Duodenal mucosa (tissue), 2 donors: ENCODE data around the gene GLT1D1.

Source experiments
- H3K27ac ChIP-seq: one replicate; pipeline ENCODE4 v1.7.0; 2013; ENCODE audit warnings: low read depth, low read length
- H3K27me3 ChIP-seq, 2 donors: one replicate each; pipeline ENCODE4 v1.7.0; 2013; ENCODE audit warnings: low read length in 2 of 2, control low read depth in 1 of 2; ENCODE audit not compliant: insufficient read depth in 2 of 2, control insufficient read depth in 1 of 2
- H3K36me3 ChIP-seq, 2 donors: one replicate each; pipeline ENCODE4 v1.7.0; 2013; ENCODE audit warnings: low read length in 2 of 2, control low read depth in 1 of 2; ENCODE audit not compliant: insufficient read depth in 2 of 2, control insufficient read depth in 1 of 2
- H3K4me1 ChIP-seq, 2 donors: one replicate each; pipeline ENCODE4 v1.7.0; 2013; ENCODE audit warnings: low read length in 2 of 2, control low read depth in 1 of 2; ENCODE audit not compliant: insufficient read depth in 2 of 2, control insufficient read depth in 1 of 2
- H3K4me3 ChIP-seq, 2 donors: one replicate each; pipeline ENCODE4 v1.7.0; 2013; ENCODE audit warnings: low read length in 2 of 2, low read depth in 1 of 2
- H3K9ac ChIP-seq, 2 donors: one replicate each; pipeline ENCODE4 v1.7.0; 2013; ENCODE audit warnings: low read length in 2 of 2, low read depth in 1 of 2
- H3K9me3 ChIP-seq, 2 donors: one replicate each; pipeline ENCODE4 v1.7.0; 2013; ENCODE audit warnings: low read length in 2 of 2, control low read depth in 1 of 2; ENCODE audit not compliant: control insufficient read depth in 1 of 2

The GLT1D1 gene

DNA sequence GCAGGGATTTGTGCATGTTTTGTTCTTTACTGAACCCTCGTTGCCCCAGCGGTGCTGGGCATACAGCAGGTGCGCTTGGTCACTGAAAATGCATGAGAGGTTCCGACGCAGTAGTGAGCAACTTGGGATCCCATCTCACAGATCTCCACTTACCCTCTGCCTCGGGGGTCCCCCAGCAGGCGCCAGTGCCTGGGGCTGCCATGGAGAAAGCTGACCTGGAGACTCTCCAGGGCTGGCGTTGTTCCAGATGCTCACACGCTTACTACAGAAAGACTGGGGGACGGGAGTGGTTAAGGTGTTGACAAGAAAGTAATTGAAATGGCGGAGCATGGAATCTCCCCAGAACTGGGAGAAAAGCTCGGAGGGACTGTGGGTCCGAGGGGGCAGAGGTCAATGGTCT is 14.2 kb downstream of the GLT1D1 start:
- Histone ChIP-seq H3K27ac (no peak overlapping the region), H3K4me3 (no peak overlapping the region)

DNA sequence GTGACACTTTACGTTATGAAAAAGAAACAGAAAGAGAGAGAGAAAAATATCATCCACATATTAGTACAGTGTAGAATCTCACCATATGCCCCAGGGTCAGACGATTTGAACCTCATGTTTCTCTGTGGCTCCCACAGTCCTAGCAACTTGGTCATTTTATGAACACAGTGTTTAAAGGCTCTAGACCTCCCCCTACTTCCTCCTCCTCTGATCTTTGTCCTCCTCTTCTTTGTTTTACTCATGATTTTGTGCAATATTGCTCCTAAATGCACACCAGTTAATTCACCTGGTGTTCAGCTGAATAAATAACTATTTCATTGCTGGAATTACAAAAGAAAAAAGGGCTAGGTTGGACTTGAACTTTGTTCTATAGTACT is 18.2 kb downstream of the GLT1D1 start:
- H3K4me3 ChIP-seq: no peak overlapping the region
- H3K36me3 ChIP-seq: no peaks in the 10 kb centered on the region
- no peak overlapping the region for H3K9ac ChIP-seq
- H3K9me3 ChIP-seq: no peaks in the 10 kb centered on the region
- H3K27me3 ChIP-seq: no peaks in the 10 kb centered on the region
- no peaks in the 10 kb centered on the region for H3K4me1 ChIP-seq
- H3K27ac ChIP-seq: no peak overlapping the region

More for the DNA sequence above, 14.2 kb downstream of the GLT1D1 start:
- H3K27me3 ChIP-seq: no peaks in the 10 kb centered on the region
- H3K4me1 ChIP-seq: no peaks in the 10 kb centered on the region
- H3K9me3 ChIP-seq: no peaks in the 10 kb centered on the region
- no peak overlapping the region for H3K9ac ChIP-seq
- H3K36me3 ChIP-seq: no peaks in the 10 kb centered on the region

DNA sequence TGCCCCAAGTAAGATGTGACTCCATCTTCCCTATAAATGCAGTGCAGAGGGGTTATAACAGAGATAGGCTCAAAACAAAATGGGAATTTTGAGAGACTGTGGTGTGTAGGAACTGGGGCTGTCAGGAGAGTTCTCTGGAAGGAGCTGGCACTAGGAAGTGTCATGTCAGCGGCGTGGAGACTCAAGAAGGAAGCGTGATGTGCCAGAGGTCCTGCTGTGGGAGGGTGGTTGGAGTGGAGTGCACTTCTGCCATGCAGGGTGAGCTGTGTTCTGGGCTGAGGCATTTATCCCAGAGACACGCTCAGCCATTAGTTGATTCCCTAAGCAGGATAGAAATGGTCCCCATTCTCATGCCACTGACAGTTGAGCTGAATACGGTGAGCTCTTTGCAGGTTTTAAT is 19.0 kb downstream of the GLT1D1 start:
- Histone ChIP-seq H3K27ac (no peak overlapping the region), H3K27me3 (no peaks in the 10 kb centered on the region), H3K4me3 (no peak overlapping the region), H3K9ac (no peak overlapping the region), H3K9me3 (peaks cover 0 to 7% of the 10 kb centered on the region in 2 donors), H3K4me1 (no peaks in the 10 kb centered on the region), H3K36me3 (no peaks in the 10 kb centered on the region)

DNA sequence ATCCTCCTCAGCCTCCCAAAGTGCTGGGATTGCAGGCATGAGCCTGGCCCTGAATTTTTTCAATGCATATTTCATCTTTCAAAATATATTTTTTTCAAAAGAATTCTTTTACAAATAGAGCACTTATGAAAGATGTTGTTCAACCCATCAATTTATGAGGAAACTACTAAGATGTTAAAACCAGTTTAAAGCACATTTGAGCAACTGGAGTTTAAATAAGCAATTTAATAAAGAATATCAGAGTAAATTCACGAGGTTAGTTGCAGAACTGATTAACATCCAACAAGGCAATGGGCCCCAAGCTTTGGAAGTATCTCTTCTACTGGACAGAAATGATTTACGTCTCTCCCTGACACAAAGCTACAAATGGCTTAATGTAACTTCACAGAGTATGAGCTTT is 23.3 kb downstream of the GLT1D1 start:
- H3K4me1 ChIP-seq: no peaks in the 10 kb centered on the region
- no peak overlapping the region for H3K9ac ChIP-seq

DNA sequence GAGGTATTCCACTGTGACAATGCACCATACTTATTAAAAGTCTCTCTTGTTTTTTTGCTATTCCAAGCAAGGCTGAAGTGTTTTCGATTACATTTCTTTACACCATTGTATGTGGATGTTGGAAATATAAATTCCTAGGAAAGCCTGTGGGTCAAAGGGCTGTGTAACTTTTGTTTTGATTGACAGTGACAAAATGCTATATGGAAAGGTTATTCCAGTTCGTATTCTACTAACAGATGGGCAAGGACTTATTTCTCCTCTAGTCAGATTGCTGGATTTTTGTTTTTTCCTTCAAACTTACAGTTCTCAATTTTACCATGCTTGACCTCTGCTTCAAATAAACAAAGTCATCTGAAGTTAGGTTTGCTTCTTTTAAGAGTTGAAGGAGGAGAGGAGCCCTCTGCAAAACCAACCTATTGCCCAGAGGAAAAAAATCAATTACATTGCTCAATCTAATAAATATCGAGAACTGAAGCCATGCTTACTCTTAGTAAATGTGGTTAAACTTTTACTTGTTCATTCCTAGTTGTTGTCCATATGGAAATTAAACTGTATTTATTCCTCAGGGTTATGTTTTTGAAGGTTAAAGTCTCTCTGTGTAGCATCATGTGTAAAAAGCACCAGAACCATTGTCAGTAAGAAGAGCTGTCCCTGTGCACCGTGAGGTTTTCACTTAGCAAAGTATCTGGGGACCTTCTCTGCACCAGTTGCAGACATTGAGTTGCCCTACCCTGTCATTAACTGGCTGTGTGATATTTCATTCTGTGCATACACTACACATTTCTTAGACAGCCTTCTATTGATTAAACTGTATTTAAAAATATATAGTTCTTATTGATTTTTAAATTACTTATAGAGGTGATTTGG is 26.9 kb downstream of the GLT1D1 start:
- no peaks in the 10 kb centered on the region for H3K4me1 ChIP-seq
- no peak overlapping the region for H3K4me3 ChIP-seq
- H3K27me3 ChIP-seq: no peaks in the 10 kb centered on the region
- H3K27ac ChIP-seq: no peak overlapping the region
- H3K9ac ChIP-seq: no peak overlapping the region
- H3K9me3 ChIP-seq: peaks cover 7 to 8% of the 10 kb centered on the region in 2 donors
- H3K36me3 ChIP-seq: no peaks in the 10 kb centered on the region

More for the DNA sequence above, 23.3 kb downstream of the GLT1D1 start:
- Histone ChIP-seq H3K36me3 (no peaks in the 10 kb centered on the region), H3K27ac (no peak overlapping the region), H3K9me3 (peaks cover 7 to 8% of the 10 kb centered on the region in 2 donors), H3K4me3 (no peak overlapping the region), H3K27me3 (no peaks in the 10 kb centered on the region)

GRCh38 chr12:128891856-128892255 is 38.6 kb downstream of the GLT1D1 start:
- Histone ChIP-seq H3K27ac (no peak overlapping the region), H3K9ac (no peak overlapping the region), H3K36me3 (no peaks in the 10 kb centered on the region), H3K4me3 (no peak overlapping the region), H3K9me3 (no peaks in the 10 kb centered on the region), H3K4me1 (no peaks in the 10 kb centered on the region), H3K27me3 (no peaks in the 10 kb centered on the region)

- H3K27ac ChIP-seq: no peak overlapping the region
- no peaks in the 10 kb centered on the region for H3K27me3 ChIP-seq
- H3K9ac ChIP-seq: no peak overlapping the region
- H3K4me1 ChIP-seq: no peaks in the 10 kb centered on the region
- no peaks in the 10 kb centered on the region for H3K36me3 ChIP-seq
- H3K9me3 ChIP-seq: no peaks in the 10 kb centered on the region
- H3K4me3 ChIP-seq: no peak overlapping the region
Measured at GRCh38 chr12:128903236-128903635, 50.0 kb downstream of the GLT1D1 start.

- H3K36me3 ChIP-seq: no peaks in the 10 kb centered on the region
- no peaks in the 10 kb centered on the region for H3K27me3 ChIP-seq
- no peak overlapping the region for H3K9ac ChIP-seq
- H3K27ac ChIP-seq: no peak overlapping the region
- no peak overlapping the region for H3K4me3 ChIP-seq
- H3K9me3 ChIP-seq: no peaks in the 10 kb centered on the region
- no peaks in the 10 kb centered on the region for H3K4me1 ChIP-seq
Measured at GRCh38 chr12:128905003-128905544, 51.8 kb downstream of the GLT1D1 start.

DNA sequence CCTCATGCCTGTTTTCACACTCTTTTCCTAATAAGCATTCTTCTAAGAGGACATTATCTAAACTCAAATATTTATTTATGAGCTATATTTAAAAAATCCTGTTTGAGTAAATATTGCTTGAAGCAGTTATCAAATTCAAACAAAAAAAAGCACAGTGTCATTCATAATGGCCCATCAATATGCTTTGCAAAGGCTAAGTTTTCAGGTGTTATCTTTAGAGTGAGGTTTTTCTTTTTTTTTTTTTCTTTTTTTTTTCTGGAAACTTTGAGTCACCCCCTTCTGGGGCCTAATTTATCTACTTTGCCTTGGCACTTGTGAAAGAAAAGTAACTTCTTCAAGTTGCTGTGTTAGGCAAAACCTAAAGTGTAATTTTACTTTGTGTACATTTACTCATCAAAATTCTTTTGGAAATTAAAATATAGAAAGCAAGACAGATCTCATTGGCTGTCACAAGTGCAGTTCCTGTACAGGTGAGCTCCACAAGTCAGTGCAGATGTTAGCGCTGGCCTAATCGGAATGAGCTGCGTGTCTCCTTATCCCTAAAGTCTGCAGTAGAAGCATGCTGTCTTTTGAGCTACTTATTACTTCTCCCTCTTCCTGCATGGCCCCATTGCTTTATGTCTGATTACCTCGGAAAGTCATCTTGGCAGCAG is 53.3 kb downstream of the GLT1D1 start:
- H3K4me3 ChIP-seq: no peak overlapping the region

GRCh38 chr12:128908254-128908653 is 55.0 kb downstream of the GLT1D1 start:
- H3K4me3 ChIP-seq: no peak overlapping the region
- no peaks in the 10 kb centered on the region for H3K9me3 ChIP-seq
- no peaks in the 10 kb centered on the region for H3K4me1 ChIP-seq
- no peaks in the 10 kb centered on the region for H3K27me3 ChIP-seq
- no peak overlapping the region for H3K9ac ChIP-seq
- H3K36me3 ChIP-seq: no peaks in the 10 kb centered on the region
- no peak overlapping the region for H3K27ac ChIP-seq

More for the DNA sequence above, 53.3 kb downstream of the GLT1D1 start:
- Histone ChIP-seq H3K9me3 (no peaks in the 10 kb centered on the region), H3K4me1 (no peaks in the 10 kb centered on the region), H3K9ac (no peak overlapping the region), H3K27me3 (no peaks in the 10 kb centered on the region), H3K36me3 (no peaks in the 10 kb centered on the region), H3K27ac (no peak overlapping the region)
